GM15510 (cell line): Measurements from ENCODE around the gene SERGEF.

Experiments used
- POLR2A ChIP-seq: IDR thresholded peaks from 3 replicates; pipeline ENCODE4 v1.6.1; 2011; ENCODE audit warnings: borderline replicate concordance; ENCODE audit not compliant: insufficient read length; ENCODE audit errors: extremely low read depth

Gene SERGEF

DNA sequence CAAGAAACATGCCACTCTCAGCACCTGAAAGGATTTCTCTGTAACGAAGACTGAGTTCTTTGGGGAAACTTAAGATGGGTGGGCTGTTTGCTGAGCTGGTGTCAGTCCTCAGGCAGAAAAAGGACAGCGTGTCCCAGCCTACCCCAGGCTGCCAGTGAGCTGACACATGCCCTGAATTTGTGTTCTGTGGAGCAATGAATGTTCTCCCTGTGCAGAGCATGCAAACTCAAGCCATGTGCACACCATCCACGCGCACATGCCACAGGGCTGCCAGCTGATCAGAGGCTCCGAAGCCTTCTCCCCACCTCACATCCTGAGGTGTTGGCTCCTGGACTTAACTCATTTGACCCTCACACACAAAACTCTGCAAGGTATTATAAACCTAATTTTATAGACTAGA, 173.4 kb downstream of the SERGEF start:
- no peak for TF ChIP-seq POLR2A

DNA sequence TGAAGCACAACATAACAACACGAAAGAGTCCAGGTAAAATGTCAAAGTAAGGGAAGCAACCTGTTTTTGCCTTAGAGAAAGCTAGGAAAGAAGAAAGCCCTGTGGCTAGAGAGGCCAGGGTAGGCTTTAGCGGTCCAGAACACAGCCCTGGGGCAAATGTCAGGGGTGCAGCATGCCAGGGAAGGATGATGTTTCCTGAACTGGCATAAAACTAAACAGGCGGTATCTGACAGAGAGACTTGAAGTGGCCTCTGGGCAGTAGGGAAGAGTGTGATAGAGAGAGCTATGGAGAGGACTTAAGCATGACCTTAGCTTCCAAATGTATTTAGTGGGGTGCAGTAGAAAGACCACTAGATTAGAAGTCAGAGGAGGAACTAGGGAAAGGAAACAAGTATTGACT, 174.7 kb downstream of the SERGEF start:
- no peak for TF ChIP-seq POLR2A

DNA sequence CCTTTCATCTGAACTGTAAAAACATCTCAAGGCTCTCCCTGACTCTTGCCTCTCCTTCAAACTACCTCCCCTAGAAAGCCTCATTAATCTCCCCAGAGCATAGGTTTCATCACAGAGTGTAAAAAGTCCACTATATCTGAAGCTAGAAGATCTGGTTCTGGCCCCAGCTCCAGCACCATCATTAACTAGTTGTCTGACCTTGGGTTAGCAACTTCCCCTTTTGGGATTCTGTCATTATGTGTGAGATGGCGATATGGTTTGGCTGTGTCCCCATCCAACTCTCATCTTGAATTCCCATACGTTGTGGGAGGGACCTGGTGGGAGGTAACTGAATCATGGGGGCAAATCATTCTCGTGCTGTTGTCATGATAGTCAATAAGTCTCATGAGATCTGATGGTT, 181.0 kb downstream of the SERGEF start:
- TF ChIP-seq POLR2A: no peak

GRCh38 chr11:17831228-17831627, 181.6 kb downstream of the SERGEF start:
- no peak for TF ChIP-seq POLR2A

DNA sequence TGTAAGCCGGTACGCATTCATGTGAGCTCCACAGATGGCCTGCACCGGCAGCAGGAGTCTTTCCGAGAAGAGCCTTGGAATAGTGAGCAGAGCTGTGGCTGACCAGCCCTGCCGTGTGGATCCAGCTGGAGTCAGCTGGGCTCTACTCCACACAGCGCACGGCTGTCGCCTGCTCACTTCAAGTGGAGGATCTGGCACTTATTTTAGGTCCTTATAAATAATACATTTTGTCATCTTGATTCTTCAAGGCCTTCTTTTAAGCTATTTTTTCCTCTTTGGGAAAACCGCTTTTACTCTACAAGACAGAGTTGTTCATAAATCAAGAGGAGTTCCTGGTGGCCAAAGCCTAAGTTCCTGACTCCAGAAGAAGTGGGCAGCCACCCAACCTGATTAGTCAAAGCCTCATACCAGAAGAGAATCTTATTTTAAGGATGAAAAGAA, 184.5 kb downstream of the SERGEF start:
- TF ChIP-seq POLR2A: no peak

- no peak for TF ChIP-seq POLR2A
Measured at GRCh38 chr11:17827006-17827405, 185.8 kb downstream of the SERGEF start.

DNA sequence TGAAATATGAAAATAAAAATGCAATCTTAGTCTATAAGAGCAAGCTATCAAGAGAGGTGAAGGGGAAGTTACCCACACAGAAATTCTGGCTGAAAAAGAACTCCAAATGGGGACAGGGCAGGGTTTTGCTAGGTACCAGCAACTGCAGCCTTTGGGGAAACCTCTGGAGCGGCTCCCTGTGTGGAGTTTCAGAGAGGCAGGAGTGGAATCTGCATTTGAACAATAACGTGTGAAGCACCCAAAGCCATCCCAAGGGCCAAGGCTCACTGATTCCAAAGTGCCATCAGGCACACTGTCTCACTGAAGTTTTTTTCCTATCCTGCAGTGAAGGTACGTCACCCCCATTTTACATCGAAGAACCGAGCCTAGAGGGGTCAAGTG, 190.5 kb downstream of the SERGEF start:
- no peak for TF ChIP-seq POLR2A

- TF ChIP-seq POLR2A: no peak
Measured at GRCh38 chr11:17821648-17822400, 191.0 kb downstream of the SERGEF start.

DNA sequence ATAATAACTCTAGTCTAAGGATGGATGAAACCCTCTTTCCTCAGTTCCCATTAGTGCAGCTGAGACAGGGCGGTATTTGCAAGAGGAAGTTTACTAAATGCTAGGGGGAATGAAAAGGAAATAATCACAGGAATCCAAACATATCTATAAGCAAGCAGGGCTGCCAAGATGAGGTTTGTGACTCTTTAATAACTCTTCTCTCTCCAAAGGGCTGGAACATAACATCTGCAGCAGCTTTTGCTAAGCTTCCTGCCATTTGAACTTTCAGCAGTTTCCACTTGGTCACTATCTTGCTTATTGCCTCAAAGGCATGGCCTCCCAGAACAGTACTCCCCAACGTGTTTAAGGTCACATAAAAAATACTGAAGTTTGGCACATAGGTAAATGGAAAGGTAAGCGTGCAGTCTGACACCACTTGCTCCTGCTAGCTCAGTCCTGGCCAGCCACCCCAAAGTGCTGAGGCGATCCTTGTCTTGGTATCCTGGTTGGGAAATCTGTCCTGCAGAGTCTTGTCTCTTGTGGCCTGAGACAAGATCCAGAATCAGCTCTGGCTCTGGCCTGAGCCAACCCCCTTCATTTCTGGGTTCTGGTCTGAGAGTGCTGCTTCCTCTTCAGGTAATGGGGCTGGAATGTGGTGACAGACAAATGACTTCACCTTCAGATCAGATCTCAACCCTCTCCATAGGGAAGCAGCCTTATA, 196.5 kb downstream of the SERGEF start:
- TF ChIP-seq POLR2A: no peak

- TF ChIP-seq POLR2A: no peak
Measured at GRCh38 chr11:17814546-17814945, 198.3 kb downstream of the SERGEF start.

DNA sequence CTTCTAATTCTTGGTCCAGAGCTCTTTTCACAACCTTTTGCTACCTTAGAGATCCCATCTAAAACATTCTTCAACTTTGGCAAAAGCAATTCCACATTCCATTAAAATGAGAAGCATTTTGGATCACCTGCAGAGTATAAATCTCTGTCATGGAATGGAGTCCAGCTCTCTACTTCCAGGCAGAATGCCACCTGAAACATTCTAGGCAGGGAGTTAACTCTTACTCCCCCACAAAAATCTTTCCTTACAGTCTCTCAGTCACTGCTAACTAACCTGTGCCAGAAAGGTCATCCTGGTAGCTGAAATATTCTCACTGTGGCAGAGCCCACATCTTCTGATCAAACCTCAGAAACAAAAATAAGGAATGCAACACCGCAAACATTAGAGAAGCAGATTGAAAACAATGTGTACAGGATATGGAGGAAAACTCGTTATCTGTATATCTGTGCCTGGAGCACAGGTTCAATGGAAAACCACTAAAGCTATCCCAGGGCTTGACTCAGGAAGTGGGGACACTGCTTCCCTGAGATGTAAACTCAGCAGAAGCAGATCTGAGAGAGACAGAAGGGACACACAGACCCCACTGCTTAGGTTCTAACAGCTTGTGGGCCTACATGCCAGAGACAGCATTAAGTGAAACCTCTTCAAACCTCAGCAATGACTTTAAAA, 199.3 kb downstream of the SERGEF start:
- no peak for TF ChIP-seq POLR2A

DNA sequence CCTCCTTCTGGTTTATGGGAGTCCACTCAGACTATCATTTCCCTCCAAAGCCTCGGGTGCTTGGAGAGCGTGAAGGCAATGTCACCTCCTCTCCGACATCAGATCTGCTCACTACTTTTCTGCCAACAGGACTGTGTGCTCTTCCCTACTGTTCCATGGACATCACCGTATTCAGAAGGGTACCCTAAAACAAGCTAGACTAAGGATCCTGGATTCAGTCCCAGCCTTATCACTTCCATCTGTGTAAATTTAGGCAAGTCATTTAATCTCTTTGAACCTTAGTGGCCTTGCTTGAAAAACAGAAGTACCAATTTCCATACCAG, 200.0 kb downstream of the SERGEF start:
- no peak for TF ChIP-seq POLR2A

DNA sequence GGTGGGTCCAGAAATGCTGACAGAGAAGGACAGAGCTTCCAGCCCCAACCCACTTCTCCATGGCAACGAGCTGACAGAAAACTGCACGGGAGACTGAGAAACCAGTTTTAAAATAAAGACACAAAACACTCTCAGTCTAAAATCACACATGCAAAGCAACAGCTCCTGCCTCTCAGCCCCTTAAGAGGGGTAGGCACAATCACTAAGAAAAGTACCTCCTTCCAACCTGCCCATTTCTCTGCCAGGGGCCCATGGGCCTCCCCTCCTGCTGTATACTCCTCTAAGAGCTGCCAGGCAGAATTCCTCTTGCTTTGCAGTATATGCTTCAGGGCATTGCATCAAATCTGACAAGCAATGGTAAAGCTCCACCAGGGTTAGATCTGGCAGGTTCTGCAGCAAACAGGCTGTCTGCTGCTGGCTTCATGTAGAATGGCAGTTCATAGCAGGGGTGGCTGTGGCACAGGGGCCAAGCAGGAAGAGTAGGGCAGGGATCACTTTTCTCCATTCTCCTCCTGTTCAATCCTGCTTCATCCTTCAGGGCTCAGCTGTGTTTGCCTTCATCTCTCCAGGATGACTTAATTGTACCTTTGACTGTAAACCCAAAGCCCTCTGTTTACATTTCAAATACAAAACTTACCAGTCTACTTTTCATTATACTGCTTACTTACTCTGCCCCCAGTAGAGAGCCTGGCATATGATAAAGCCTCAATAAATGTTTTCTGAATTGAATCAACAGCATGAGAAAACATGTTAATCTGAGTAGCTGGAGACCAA, 200.6 kb downstream of the SERGEF start:
- TF ChIP-seq POLR2A: no peak

DNA sequence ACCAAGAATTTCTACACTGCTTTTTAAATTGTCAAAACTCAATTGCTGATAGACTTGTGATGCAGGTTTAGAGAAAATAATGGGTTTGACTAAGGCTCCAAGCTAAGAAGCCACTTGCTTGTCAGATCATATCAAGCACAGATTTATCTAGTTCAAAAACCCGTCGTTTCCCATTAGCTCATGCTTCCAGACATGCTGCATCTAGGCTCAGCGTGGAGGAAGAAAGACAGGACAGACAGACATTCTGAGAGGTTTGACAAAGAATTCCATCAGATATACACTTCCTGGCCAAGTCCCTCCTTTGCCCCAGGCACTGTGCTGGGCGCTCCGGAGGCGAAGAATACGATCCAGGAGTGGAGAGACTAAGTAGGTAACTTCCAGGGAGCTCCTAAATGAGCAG, 201.5 kb downstream of the SERGEF start:
- no peak for TF ChIP-seq POLR2A

GRCh38 chr11:17810746-17811145, 202.1 kb downstream of the SERGEF start:
- TF ChIP-seq POLR2A: no peak

DNA sequence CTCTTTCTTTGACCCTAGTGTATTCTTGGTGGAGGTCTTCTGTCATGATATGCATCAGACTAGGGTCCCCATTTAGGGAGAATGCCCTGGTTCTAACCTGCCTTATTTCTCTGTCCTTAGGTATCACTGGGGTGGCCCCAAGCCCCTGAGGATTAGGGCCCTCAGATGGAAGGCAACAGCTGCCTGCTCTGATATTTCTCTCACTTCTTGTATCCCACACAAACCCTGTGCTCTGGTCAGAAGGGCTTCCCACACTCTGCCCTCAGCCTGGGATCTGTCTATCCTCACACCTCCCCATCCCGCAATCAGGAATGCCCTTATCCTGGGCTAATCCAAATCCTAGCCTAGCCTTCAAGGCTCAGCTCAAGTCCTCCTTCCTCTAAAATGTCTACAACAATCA, 202.8 kb downstream of the SERGEF start:
- TF ChIP-seq POLR2A: no peak

GRCh38 chr11:17807034-17807433, 205.8 kb downstream of the SERGEF start:
- TF ChIP-seq POLR2A: no peak
